ENCODE results near the gene COQ4.

Gene COQ4

GRCh38 chr9:128382261-128382660, 59.6 kb downstream of the COQ4 start:
- DNase-seq: no peak

DNA sequence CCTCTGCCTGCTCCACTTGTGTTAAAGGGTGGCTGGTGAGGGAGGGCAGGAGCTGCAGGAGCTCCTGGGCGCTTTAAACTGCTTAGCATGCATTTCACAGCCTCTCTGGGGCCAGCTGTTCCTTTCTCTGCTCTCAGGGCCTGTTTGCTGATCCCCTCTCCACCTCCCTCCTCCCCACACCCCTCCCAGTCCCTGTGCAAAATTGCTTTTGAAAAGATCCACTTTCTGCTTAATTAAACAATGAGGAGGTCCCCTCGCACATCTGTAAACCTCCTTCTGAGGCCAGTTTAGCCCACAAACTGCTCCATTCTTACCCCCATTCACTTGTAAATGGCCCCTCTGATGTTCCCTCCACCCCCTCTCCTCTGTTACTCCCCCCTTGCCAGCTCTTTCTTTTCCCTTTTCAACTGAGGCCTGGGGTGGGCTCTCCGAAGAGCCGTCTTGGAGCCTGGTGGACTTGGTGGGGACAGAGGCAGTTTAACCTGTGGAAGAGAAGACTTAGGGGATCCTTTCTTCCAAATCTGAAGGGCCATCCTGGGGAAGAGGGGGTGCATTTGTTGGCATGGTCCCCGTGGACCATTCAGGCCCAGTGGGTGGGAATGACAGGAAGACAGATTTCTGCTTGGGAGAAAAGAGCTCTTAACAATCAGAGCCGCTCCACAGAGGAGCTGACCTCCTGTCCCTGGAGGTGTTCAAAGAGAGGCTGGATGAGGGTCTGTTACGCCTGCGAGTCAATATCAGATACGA, 60.5 kb downstream of the COQ4 start:
- DNase-seq: no peak

Data from stimulated activated CD4-positive, alpha-beta T cell treated with anti-CD3 and anti-CD28 coated beads, Interleukin-12 subunit alpha, Interleukin-12 subunit beta, amount 100 ng/mL, for 4 hours (primary cell).